ENCODE data around the gene DKK3.

The DKK3 gene

DNA sequence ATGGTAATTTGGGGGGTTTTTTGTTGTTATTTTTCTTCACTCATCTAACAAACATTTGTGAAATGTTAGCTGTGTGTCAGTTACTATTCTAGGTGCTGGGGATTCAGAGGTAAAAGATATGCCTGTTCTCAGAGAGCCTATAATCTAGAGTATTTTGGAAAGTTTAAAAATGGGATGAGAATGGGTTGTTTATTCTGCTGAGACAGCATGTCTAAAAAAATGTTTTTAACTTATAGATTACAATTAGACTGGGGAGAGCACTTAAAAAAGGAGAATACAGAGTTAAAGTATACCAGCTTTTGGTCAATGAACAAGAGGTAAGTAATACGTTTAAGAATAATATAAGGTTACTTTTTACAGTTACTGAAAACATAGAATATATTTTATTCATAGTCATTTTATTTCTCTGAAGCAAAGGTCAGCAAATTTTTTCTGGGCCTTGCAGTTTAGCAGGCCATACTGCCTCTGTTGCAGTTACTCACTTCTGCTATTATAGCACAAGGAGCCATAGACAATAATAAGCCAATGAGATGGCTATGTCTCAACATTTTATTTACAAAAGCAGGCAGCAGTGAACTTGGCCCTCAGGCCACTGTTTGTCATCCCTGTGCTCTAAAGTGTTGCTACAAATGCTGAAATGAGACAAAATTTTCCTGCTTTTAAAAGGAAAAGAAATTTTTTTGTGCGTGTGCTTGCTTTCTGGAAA is 60.0 kb downstream of the DKK3 start:
- TF ChIP-seq CTCF (IDR thresholded peaks at IDR 0.05; ENCODE audit: poor library complexity, severe bottlenecking), result no peak
- no peak for DNase-seq (ENCODE audit: low spot score)
- no peak overlapping the region for H3K4me3 ChIP-seq (ENCODE audit: severe bottlenecking)
- H3K9me3 ChIP-seq (ENCODE audit: severe bottlenecking), result no peaks in the 10 kb centered on the region
- no peaks in the 10 kb centered on the region for H3K27me3 ChIP-seq (ENCODE audit: insufficient read depth, poor library complexity, severe bottlenecking)
- H3K27ac ChIP-seq (ENCODE audit: poor library complexity, severe bottlenecking), result no peak overlapping the region
- H3K4me1 ChIP-seq (ENCODE audit: insufficient read depth, poor library complexity, severe bottlenecking), result no peaks in the 10 kb centered on the region
- peaks cover 66% of the 10 kb centered on the region for H3K36me3 ChIP-seq (ENCODE audit: low read depth)
- ATAC-seq (ENCODE audit: low read depth), result no peak

- TF ChIP-seq CTCF (IDR thresholded peaks at IDR 0.05; ENCODE audit: poor library complexity, severe bottlenecking), result no peak
- no peak overlapping the region for H3K4me3 ChIP-seq (ENCODE audit: severe bottlenecking)
- no peaks in the 10 kb centered on the region for H3K4me1 ChIP-seq (ENCODE audit: insufficient read depth, poor library complexity, severe bottlenecking)
- peaks cover 66% of the 10 kb centered on the region for H3K36me3 ChIP-seq (ENCODE audit: low read depth)
- no peaks in the 10 kb centered on the region for H3K9me3 ChIP-seq (ENCODE audit: severe bottlenecking)
- DNase-seq (ENCODE audit: low spot score) (no peak), ATAC-seq (ENCODE audit: low read depth) (no peak)
- H3K27ac ChIP-seq (ENCODE audit: poor library complexity, severe bottlenecking), result no peak overlapping the region
- H3K27me3 ChIP-seq (ENCODE audit: insufficient read depth, poor library complexity, severe bottlenecking), result no peaks in the 10 kb centered on the region
Measured at GRCh38 chr11:11947825-11948224, 60.6 kb downstream of the DKK3 start.

DNA sequence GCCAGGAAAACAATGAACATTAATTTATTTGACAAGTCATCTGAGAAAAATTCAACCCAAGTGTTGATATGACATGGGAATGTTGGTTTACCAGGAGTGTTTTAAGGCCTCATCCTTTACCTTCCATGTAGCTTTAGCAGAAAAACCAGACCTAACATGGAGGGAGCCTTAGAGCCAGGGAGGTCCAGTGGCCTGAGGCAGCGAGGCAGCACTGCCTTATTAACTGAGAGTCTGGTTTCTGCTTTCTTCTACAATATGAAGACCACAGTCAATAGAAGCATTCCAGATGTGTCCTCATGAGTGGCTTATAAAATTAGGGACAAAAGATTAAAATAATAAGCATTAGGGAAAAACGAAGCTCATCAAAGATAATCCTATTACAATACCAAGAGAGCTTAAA is 61.5 kb downstream of the DKK3 start:
- ATAC-seq (ENCODE audit: low read depth), result no peak
- no peak overlapping the region for H3K27ac ChIP-seq (ENCODE audit: poor library complexity, severe bottlenecking)
- H3K36me3 ChIP-seq (ENCODE audit: low read depth), result peaks cover 70% of the 10 kb centered on the region
- no peak for TF ChIP-seq CTCF (IDR thresholded peaks at IDR 0.05; ENCODE audit: poor library complexity, severe bottlenecking)
- no peaks in the 10 kb centered on the region for H3K9me3 ChIP-seq (ENCODE audit: severe bottlenecking)
- no peak for DNase-seq (ENCODE audit: low spot score)
- no peaks in the 10 kb centered on the region for H3K4me1 ChIP-seq (ENCODE audit: insufficient read depth, poor library complexity, severe bottlenecking)
- no peak overlapping the region for H3K4me3 ChIP-seq (ENCODE audit: severe bottlenecking)
- no peaks in the 10 kb centered on the region for H3K27me3 ChIP-seq (ENCODE audit: insufficient read depth, poor library complexity, severe bottlenecking)

- ATAC-seq (ENCODE audit: low read depth) (no peak), DNase-seq (ENCODE audit: low spot score) (no peak)
- no peaks in the 10 kb centered on the region for H3K4me1 ChIP-seq (ENCODE audit: insufficient read depth, poor library complexity, severe bottlenecking)
- H3K9me3 ChIP-seq (ENCODE audit: severe bottlenecking), result no peaks in the 10 kb centered on the region
- no peak for TF ChIP-seq CTCF (IDR thresholded peaks at IDR 0.05; ENCODE audit: poor library complexity, severe bottlenecking)
- no peaks in the 10 kb centered on the region for H3K27me3 ChIP-seq (ENCODE audit: insufficient read depth, poor library complexity, severe bottlenecking)
- no peak overlapping the region for H3K27ac ChIP-seq (ENCODE audit: poor library complexity, severe bottlenecking)
- peaks cover 71% of the 10 kb centered on the region for H3K36me3 ChIP-seq (ENCODE audit: low read depth)
- no peak overlapping the region for H3K4me3 ChIP-seq (ENCODE audit: severe bottlenecking)
Measured at GRCh38 chr11:11946180-11946579, 62.2 kb downstream of the DKK3 start.

DNA sequence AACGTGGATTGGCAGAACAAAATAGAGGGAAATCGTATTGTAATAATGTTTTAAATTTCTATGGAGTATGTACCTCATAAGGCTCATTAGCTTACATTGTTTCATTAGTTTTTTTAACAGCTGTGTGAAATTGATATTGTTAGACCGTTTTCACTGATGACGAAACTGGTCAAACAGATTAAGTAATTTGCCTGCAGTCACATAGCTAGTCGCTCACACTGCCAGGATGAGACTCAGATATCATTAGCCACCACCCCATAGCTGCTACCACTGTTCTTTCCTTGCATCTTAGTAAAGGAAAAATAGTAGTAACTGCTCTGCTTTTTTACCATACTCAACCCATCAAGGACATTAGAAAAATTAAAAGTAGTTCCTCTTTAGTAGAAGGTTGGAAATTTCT is 64.0 kb downstream of the DKK3 start:
- Histone ChIP-seq H3K36me3 (ENCODE audit: low read depth) (peaks cover 73% of the 10 kb centered on the region), H3K27me3 (ENCODE audit: insufficient read depth, poor library complexity, severe bottlenecking) (no peaks in the 10 kb centered on the region), H3K4me3 (ENCODE audit: severe bottlenecking) (no peak overlapping the region), H3K4me1 (ENCODE audit: insufficient read depth, poor library complexity, severe bottlenecking) (no peaks in the 10 kb centered on the region), H3K9me3 (ENCODE audit: severe bottlenecking) (no peaks in the 10 kb centered on the region), H3K27ac (ENCODE audit: poor library complexity, severe bottlenecking) (no peak overlapping the region)
- no peak for DNase-seq (ENCODE audit: low spot score)
- no peak for ATAC-seq (ENCODE audit: low read depth)
- TF ChIP-seq CTCF (IDR thresholded peaks at IDR 0.05; ENCODE audit: poor library complexity, severe bottlenecking), result no peak

Data from RWPE2 (cell line).